ENCODE results near the gene STIP1.

The STIP1 gene

DNA sequence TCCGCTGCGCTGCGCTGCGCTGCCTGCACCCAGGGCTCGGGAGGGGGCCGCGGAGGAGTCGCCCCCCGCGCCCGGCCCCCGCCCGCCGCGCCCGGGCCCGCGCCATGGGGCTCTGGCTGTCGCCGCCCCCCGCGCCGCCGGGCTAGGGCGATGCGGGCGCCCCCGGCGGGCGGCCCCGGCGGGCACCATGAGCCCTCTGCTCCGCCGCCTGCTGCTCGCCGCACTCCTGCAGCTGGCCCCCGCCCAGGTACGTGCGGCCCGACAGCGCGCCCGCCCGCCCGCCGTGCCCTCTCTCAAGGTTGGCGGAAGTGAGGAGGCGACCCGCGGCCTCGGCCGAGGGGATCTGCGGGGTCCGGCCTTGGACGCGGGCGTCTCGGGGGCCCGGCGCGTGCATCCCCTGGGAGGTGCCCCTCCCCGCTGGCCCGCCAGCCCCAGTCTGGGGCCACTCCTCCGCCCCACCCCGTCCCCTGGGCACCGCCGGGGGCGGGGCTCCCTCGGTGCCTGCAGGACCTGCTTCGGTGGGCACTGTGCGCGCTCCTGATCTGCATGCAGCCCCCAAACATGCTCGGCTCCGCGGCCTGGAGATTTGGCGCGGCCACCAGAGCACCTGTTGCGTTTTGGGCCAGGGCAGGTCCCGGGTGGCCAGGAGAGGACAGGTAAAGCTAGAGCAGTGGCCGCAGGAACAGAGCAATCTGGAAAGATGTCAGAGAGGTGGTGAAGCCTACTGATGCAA, 48.8 kb downstream of the STIP1 start:
- no peak for DNase-seq (ENCODE audit: low read depth in 2 of 2)
- TF ChIP-seq, protein P1, sequence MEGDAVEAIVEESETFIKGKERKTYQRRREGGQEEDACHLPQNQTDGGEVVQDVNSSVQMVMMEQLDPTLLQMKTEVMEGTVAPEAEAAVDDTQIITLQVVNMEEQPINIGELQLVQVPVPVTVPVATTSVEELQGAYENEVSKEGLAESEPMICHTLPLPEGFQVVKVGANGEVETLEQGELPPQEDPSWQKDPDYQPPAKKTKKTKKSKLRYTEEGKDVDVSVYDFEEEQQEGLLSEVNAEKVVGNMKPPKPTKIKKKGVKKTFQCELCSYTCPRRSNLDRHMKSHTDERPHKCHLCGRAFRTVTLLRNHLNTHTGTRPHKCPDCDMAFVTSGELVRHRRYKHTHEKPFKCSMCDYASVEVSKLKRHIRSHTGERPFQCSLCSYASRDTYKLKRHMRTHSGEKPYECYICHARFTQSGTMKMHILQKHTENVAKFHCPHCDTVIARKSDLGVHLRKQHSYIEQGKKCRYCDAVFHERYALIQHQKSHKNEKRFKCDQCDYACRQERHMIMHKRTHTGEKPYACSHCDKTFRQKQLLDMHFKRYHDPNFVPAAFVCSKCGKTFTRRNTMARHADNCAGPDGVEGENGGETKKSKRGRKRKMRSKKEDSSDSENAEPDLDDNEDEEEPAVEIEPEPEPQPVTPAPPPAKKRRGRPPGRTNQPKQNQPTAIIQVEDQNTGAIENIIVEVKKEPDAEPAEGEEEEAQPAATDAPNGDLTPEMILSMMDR (IDR thresholded peaks at IDR 0.05; ENCODE audit: low read depth, low read length) = no peak
- H3K4me3 ChIP-seq (replicated peaks in 1 of 2; ENCODE audit: low read depth in 2 of 2, low read length in 2 of 2) = peak overlapping the region; percentile 65 to 81

DNA sequence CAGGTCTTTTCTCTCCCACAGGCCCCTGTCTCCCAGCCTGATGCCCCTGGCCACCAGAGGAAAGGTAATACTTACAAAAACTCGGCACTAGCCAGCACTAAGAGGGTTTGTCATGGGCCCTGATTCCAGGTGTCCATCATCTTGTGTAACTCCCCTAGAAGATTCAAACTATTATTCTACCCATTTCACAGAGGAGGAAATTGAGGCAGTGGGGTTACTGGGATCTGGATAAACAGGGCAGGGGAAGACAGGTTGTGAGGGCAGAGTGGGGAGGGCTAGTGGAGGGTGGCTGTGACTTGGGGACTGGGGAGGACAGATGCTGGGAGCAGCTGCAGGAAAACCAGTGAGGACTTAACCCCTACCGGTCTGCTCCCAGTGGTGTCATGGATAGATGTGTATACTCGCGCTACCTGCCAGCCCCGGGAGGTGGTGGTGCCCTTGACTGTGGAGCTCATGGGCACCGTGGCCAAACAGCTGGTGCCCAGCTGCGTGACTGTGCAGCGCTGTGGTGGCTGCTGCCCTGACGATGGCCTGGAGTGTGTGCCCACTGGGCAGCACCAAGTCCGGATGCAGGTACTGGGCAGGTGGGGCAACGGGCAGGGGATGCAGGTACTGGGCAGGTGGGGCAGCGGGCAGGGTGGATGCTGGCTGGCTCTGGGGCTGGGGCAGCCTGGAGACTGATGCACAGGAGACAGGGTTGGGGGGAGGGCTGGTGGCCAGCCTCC, 49.6 kb downstream of the STIP1 start:
- TF ChIP-seq, protein P1 (IDR thresholded peaks at IDR 0.05; ENCODE audit: low read depth, low read length) = no peak
- H3K4me3 ChIP-seq (replicated peaks in 1 of 2; ENCODE audit: low read depth in 2 of 2, low read length in 2 of 2) = peak overlapping the region; percentile 65 to 81
- no peak for DNase-seq (ENCODE audit: low read depth in 2 of 2)

DNA sequence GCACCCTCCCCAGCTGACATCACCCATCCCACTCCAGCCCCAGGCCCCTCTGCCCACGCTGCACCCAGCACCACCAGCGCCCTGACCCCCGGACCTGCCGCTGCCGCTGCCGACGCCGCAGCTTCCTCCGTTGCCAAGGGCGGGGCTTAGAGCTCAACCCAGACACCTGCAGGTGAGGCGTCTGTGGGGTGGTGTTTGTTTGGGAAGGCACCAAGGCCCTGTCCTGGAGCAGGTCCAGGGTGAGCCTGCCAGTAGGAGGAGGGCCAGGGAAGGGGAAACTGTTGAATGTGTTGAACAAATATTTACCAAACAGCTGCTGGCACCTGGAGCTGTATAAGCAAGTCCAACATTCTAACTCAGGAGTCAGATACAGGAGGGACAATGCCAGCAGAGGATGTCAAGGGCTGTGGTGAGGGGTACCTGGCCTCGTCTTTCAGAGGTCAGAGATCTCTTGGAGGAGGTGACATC, 51.5 kb downstream of the STIP1 start:
- TF ChIP-seq, protein P1 (IDR thresholded peaks at IDR 0.05; ENCODE audit: low read depth, low read length) = no peak
- DNase-seq (ENCODE audit: low read depth in 2 of 2) = no peak
- H3K4me3 ChIP-seq (replicated peaks in 1 of 2; ENCODE audit: low read depth in 2 of 2, low read length in 2 of 2) = no peak overlapping the region

DNA sequence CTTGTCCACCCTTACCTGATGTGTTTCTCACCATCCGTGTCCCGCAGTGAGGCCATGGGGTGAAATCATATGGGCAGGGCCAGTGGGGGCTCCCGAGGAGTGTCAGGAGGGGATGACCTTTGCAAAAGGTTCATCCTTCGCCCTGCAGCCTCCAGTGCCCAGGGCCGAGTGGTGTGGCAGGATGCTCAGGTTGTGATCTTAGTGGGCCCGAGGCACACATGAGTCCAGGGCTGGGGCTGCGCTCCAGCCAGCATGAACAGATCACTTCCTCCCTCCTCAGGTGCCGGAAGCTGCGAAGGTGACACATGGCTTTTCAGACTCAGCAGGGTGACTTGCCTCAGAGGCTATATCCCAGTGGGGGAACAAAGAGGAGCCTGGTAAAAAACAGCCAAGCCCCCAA, 52.1 kb downstream of the STIP1 start:
- TF ChIP-seq, protein P1 (IDR thresholded peaks at IDR 0.05; ENCODE audit: low read depth, low read length) = no peak

DNA sequence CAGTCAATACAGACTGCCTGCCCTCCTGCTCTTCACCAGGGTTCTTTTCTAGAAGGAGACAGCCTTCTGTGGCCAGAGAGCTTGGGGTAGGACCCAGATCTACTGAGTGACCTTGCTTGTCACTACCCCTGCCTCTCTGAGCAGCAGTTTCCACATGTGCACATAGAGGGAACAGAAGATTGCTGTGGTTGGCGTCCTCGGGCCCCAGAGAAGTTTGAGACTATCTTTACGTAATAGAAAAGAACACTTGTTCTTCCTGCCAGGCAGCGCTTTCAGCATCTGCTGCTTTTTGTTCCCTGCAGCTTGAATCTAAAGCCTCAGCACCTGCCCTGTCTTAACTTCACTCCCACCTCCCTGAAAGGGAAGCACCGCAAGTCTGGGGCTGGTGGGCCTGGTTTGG, 53.0 kb downstream of the STIP1 start:
- TF ChIP-seq, protein P1 (IDR thresholded peaks at IDR 0.05; ENCODE audit: low read depth, low read length) = no peak
- DNase-seq (ENCODE audit: low read depth in 2 of 2) = no peak
- no peak overlapping the region for H3K4me3 ChIP-seq (replicated peaks in 1 of 2; ENCODE audit: low read depth in 2 of 2, low read length in 2 of 2)

More for the DNA sequence above, 52.1 kb downstream of the STIP1 start:
- DNase-seq (ENCODE audit: low read depth in 2 of 2) = no peak
- H3K4me3 ChIP-seq (replicated peaks in 1 of 2; ENCODE audit: low read depth in 2 of 2, low read length in 2 of 2) = no peak overlapping the region

DNA sequence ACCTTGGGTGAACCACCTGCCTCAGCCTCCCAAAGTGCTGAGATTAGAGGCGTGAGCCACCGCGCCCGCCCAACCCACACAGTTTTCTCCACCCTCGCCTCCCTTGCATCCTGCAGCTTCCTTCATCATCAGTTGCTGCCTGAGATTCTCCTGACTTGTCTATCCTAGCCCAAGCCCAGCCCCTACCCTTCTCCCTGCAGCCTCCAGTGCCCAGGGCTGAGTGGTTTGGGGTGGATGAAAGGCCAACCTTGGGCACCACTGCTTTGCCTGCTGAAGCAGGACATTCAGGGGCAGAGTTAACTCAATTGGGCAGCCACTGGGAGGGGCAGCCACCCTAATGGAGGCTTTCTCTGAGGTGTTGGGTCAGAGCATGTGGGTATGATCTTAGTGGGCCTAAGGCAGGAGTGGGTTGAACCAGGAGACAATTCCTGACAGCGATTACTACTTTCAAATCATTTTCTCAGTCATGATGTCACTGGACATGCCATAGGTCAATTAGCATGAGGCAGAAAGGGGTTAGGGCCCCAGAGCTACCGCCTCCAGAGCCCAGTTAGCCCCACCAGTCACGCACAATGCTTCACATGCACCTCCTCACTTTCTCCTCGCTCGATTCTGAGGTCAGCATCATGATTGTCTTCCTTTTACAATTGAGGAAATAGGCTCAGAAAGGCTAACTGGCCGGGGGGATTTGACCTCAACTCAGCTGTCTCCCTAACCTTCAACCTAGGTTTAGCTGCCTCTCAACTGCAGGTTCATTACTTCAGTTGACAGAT, 53.9 kb downstream of the STIP1 start:
- DNase-seq (ENCODE audit: low read depth in 2 of 2) = no peak
- H3K4me3 ChIP-seq (replicated peaks in 1 of 2; ENCODE audit: low read depth in 2 of 2, low read length in 2 of 2) = peak overlapping the region; percentile 66 to 78
- TF ChIP-seq, protein P1 (IDR thresholded peaks at IDR 0.05; ENCODE audit: low read depth, low read length) = no peak

Data from cardiac fibroblast (primary cell).